Measurements from ENCODE around the gene UNKL.

UNKL gene

DNA sequence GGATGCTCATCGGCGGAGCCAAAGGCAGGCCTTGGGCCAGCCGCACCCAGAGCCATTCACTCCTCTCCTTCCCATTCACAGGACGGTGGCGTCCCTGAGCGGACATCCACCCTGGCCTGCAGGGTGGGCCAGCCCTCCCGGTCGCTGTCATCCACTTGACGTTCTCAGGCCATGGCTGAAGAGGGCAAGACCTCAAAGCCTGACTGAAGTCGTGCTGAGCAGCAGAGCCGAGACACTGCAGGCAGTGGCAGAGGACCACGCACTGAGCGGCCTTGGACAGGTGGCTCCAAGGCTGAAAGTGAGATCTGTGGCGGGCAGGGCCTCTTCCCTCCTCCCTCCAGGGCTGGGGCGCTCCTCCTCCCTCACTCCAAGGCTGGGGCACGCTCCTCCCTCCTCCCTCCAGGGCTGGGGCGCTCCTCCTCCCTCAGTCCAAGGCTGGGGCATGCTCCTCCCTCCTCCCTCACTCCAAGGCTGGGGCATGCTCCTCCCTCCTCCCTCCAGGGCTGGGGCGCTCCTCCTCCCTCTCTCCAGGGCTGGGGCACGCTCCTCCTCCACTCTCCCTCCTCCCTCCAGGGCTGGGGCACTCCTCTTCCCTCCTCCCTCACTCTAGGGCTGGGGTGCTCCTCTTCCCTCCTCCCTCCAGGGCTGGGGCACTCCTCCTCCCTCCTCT lies 38.6 kb downstream of the UNKL start:
- TF ChIP-seq POLR2A (IDR thresholded peaks at IDR 0.05; ENCODE audit: low read length), result no peak
- no peak for TF ChIP-seq GATA1 (IDR thresholded peaks at IDR 0.05; ENCODE audit: low read depth, low read length)
- DNase-seq, result peak in 1 of 2 experiments; percentile 53

DNA sequence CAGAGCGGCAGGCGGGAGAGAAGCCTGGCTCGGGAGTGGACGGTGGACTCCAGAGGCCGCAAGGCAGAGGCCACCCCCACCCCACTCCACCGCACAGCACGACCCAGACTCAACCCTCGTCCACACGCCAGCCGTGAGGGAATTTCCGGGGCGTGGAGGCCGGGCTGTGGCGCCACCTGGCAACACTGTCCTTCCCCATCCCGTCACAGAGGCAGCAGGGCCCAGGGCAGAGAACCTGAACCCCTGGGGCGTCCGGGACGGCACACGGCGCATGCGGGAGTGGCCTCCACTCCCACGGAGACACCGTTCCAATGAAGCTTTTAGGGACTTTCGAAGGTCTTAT lies 39.2 kb downstream of the UNKL start:
- no peak for DNase-seq
- TF ChIP-seq GATA1 (IDR thresholded peaks at IDR 0.05; ENCODE audit: low read depth, low read length) (no peak), POLR2A (IDR thresholded peaks at IDR 0.05; ENCODE audit: low read length) (no peak)

DNA sequence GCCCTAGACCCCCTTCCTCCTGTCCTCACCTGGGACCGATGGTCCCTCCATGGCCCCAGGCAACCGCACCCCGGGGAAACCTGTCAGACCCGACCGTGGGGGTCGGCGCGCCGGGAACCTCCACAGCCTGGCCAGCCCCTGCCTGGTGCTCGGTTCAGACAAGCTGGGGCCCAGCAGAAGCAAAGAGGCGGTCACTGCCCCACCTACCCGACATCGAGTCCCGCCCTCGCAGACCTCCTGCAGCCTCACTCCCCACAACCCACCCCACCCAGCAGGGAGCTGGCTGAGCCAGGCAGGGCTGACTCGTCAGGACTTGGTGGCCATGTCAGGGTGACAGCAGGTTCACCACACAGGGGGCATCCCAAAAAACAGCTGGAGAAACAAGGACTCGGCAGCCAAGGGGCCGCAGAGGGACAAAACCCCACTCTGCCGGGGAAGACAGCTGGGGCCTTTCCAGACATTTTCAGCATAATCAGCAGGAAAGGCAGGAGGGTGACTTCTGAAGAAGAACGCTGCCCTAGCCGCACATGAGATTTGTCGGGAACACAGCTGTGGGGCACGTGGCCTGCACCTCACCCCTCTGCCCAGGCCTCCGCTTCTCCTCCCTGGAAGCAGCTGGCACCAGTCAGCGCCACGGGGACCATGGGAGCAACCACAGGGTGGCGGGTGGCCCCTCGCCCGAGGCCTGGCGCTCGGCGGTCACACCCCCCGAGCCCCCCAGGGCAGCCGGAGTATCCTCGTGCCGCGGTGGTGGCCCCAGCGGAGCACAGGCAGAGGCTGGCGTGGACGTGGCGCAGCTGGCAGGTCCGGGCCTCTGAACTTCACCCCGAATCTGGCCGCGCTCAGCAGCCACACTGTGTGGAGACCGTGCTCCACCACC lies 39.8 kb downstream of the UNKL start:
- DNase-seq, result peak; percentile 62 to 77
- TF ChIP-seq POLR2A (IDR thresholded peaks at IDR 0.05; ENCODE audit: low read length) (no peak), GATA1 (IDR thresholded peaks at IDR 0.05; ENCODE audit: low read depth, low read length) (no peak)

DNA sequence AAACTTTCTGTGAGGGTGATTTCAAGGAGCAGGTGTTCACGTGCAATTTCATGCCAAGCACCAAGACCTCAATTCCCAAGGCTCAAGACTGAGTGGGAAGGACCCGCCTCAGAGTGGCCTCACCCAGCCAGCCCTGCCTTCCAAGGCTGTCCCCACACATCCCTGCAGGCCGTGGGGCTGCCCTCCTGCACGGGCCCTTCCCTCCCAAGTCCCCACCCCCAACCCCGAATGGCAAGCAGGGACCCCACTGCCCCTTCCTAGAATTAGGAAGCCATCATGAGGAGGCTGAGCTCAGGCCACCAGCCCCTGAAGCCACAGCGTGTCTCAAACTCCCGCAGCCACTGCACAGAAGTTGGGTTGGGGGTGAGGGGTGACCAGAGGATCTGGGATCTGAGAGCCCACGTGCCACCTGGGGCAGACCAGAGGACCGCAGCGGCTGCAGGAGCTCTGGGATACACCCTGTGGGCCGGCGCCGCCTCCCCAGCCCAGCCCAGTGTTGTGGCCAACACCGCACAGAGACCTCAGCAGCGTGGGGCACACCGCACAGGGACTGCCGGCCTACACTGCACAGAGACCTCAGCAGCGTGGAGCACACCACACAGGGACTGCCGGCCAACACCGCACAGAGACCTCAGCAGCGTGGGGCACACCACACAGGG lies 42.1 kb downstream of the UNKL start:
- no peak for DNase-seq
- TF ChIP-seq POLR2A (IDR thresholded peaks at IDR 0.05; ENCODE audit: low read length), result no peak
- TF ChIP-seq GATA1 (IDR thresholded peaks at IDR 0.05; ENCODE audit: low read depth, low read length), result no peak

DNA sequence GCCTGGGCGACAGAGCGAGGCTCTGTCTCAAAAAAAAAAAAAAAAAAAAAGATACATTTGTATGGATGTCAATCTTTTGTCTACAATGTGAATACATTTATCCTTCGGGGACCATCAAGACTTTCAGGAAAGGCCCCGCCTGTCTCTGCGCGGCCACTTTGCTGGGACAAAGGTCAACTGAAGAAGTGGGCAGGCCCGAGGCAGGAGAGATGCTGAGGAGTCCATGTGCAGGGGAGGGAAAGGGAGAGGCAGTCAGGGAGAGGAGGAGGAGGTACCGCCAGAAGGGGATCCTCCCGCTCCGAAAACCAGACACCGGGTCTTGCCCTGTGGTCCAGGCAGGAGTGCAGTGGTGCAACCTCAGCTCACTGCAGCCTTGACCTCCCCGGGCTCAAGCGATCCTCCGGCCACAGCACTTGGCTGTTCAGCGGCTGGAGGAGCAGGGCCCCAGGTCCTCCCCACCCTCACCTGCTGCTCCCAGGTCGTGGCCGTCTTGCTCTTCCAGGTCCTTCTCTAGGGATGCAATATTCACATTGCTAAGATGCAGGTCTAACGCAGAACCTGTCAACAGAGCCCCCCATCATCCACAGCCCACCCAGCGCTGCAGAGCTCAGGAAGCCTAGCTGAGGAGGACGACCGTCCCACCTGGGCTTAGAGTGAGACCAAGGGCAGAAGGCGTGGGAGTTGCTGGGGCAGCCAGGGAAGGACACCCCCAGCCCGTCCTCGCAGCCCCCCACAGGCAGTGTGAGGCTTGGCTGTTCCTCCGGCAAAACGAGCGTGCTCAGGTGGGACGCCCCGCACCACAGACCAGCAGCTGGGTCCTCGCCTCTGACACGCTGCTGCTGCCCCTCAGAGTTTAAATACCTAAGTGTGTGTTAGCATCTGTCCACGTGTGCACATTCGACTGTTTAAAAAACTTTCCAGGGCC lies 43.2 kb downstream of the UNKL start:
- TF ChIP-seq GATA1 (IDR thresholded peaks at IDR 0.05; ENCODE audit: low read depth, low read length) (no peak), POLR2A (IDR thresholded peaks at IDR 0.05; ENCODE audit: low read length) (no peak)
- no peak for DNase-seq

DNA sequence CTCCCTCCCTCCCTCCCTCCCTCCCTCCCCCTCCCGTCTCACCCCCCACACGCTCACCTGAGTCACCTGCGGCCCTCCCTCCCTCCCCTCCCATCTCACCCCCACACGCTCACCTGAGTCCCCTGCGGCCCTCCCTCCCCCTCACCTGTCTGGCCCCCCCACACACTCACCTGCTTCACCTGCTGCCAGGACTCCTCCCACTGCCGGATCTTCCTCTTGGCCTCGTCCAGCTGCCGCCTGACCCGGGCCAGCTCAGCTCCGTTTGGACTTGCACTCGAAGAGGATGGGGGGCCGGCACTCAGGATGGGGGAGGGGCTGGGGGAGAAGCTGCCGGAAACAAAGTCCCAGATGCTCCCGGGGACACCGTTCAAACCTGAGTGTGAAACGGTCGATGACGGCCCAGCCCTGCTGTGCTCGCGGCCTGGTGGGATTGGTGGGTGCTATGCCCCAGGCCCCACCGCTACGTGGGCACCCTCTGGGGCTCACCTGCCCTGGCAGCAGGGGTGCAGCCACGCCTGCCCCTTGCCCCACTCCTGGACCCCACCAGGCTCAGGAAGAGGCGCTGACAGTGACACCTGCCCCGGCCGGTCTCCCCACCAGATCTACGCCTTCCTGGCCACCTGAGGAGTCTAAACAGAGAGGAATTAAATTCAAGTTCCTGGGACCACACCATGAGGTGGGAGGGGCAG lies 46.9 kb downstream of the UNKL start:
- no peak for DNase-seq
- TF ChIP-seq POLR2A (IDR thresholded peaks at IDR 0.05; ENCODE audit: low read length) (no peak), GATA1 (IDR thresholded peaks at IDR 0.05; ENCODE audit: low read depth, low read length) (no peak)

DNA sequence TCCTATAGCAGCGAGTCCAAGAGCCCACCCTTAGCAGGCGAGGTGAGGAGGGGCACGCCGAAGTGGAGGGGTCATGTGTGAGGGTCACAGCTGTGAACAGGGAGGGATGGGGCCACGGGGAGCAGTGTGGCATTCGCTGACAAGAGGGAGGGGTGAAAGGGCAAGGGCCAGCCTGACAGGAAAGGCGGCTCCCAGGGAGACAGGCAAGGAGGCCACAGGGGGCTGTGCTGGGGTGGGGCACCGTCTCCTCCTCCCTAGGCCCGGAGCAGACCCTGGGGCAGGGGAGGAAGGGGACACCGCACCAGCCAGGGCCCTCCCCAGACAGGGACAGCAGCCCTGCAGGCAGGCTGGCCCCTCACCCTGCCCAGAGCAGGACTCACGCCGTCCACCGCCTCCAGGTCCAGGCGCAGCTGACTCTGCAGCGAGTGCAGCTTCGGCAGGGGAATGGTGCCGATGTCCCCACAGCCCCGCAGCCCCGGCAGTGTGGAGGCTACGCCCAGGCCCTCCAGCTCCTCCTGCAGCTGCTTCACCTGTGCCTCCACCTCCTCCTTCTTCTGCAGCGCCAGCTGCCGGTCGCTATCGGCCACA lies 47.7 kb downstream of the UNKL start:
- no peak for DNase-seq

DNA sequence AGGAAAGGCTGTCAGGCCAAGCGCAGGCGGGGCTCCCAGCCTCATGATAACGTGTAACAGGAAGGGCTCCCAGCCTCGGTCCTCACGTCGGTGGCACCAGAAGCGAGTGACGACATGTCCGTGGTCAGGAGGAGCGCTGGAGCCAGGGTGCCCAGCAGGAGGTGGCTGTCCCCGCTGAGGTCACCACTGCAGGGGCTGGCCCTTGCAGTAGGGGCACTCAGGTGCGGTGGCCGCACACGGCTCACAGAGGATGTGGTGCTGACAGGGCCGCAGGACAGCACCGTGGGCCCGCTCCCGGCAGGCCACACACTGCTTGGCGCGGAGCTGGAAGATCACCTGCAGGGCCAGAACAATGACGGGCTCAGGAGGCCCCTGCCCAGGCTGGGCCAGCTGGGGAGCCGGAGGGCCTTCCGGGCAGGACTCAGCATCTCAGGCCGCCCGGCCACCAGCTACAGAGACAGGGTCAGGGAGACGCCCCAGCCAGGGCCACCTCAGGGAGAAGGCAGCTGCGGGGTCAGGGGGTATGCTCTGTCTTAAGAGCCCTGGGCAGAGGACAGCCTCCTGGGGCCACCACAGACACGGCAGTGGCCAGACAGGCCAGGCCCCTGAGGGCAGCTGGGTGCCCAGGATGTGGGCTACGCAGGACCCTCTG lies 48.3 kb downstream of the UNKL start:
- TF ChIP-seq POLR2A (IDR thresholded peaks at IDR 0.05; ENCODE audit: low read length) (no peak), GATA1 (IDR thresholded peaks at IDR 0.05; ENCODE audit: low read depth, low read length) (no peak)
- DNase-seq, result no peak

More for the DNA sequence above, 47.7 kb downstream of the UNKL start:
- TF ChIP-seq POLR2A (IDR thresholded peaks at IDR 0.05; ENCODE audit: low read length) (no peak), GATA1 (IDR thresholded peaks at IDR 0.05; ENCODE audit: low read depth, low read length) (no peak)

DNA sequence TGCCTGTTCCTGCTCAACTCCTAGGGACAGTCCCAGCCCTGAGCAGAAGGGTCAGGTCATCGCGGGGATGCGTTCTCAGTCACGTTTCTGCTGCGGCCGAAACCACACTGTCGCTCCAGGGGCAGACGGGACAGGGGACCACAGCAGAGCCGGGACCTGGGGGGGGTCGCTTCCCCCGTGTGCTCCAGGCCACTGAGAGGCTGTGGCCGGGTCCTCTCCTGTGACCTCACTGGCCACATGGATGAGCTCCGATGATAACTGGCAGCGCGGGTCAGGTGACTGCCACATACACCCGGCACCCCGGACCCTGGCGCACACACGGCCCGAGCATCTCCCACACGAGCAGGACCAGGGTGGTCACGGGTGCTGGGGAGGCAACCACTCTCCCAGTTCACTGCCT lies 50.0 kb downstream of the UNKL start:
- no peak for DNase-seq
- TF ChIP-seq GATA1 (IDR thresholded peaks at IDR 0.05; ENCODE audit: low read depth, low read length), result no peak
- no peak for TF ChIP-seq POLR2A (IDR thresholded peaks at IDR 0.05; ENCODE audit: low read length)

DNA sequence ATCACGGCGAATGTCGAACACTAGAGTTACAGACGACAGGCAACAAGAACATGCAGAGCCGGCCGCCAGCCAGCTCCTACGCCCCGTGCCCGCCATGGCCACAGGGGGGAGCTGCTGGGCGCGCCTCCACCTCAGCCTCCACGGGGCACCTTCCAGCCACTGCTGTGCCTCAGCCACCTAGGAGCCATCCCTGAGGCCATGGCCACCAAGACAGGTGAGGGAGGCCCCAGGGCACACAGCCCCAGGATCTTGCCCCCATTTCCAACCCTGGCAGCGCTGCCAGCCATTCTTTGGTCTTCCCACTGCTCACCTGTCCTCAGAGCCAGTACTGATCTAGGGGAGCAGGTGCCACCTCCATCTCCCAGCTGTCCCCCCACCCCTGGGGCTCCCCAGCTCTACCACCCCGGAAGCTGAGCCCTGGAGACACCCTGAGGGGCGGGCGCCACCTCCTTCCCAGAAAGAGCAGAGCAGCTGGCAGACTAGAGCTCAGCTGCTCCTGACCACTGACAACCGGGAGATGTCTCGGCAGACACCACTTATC lies 50.9 kb downstream of the UNKL start:
- DNase-seq, result peak; percentile 72 to 85
- no peak for TF ChIP-seq GATA1 (IDR thresholded peaks at IDR 0.05; ENCODE audit: low read depth, low read length)
- no peak for TF ChIP-seq POLR2A (IDR thresholded peaks at IDR 0.05; ENCODE audit: low read length)

DNA sequence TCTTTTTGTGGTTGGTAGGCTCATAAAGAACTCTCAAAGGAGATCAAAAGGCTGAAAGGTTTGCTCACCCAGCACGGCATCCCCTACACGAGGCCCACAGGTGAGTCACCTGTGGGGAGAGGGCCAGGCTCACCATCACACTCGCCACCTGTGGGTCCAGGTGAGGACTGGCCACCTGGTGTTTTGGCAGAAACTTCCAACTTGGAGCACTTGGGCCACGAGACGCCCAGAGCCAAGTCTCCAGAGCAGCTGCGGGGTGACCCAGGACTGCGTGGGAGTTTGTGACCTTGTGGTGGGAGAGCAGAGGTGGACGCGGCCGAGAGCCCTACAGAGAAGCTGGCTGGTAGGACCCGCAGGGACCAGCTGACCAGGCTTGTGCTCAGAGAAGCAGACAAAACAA lies 51.7 kb downstream of the UNKL start:
- DNase-seq, result no peak
- no peak for TF ChIP-seq GATA1 (IDR thresholded peaks at IDR 0.05; ENCODE audit: low read depth, low read length)
- TF ChIP-seq POLR2A (IDR thresholded peaks at IDR 0.05; ENCODE audit: low read length), result no peak
